HG02884 (cell line): Measurements from ENCODE around the gene ECM1.

Experiments used
- ATAC-seq: cut with Tn5 transposase; IDR thresholded peaks from one replicate; pipeline ENCODE4 v1.9.1; 2021; ENCODE audit warnings: mild to moderate bottlenecking, moderate library complexity; ENCODE audit not compliant: unreplicated experiment

ECM1 gene

DNA sequence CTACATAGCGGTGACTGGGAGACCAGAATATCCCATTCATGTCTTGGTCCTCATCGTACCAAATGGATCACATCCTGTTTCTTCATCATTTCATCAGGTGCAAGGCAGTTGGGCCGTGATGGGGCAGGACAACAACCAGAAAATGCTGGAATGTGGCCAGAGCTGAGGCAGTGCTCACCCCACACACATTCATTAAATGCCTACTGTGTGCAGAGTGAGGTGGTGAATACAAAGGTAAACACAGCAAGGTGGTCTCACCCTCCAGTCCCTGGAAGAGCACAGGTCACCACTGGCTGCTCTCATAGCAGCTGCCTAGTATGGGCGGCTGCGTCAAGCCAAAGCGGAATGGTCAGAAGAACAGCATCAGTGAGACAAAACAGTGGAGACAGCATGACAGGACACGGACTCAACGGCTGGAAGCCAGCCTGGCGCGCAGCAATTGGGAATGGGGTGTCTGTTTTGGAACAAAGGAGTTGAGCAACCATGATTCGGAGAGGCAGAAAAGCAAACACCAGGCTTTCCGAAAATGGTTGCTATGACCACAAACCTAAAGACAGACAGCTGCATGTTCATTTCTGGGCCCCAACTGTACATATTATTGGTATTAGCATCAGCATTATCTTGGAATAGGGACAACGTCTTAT is 35.7 kb downstream of the ECM1 start:
- ATAC-seq = no peak

- no peak for ATAC-seq
Observed at GRCh38 chr1:150544204-150544603, 36.3 kb downstream of the ECM1 start.

DNA sequence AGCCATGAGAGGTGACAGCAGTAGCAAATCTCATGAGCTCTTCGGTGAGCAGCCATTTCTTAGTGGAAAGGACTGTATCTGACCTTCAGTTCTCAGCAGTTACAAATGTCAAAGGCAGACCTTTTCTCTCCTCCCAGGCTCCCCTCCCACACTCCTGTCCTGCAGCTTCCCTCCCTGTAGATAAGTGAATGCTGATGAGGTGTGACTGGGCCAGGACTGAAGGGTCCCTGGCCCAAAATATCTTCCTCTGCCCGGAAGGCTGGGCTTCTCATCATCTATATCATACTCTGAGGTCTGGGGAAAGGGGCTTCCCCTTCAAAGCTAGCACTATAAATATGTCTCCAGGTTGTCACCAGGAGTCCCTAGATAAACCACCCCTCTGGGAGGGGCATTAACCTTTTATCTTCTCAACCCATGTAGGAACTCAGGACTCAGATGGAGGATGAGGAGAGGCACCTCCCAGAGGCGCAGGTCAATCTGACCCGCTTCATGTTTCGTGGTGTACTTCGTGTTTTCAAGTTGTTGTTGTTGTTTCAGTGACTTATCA is 37.6 kb downstream of the ECM1 start:
- no peak for ATAC-seq

DNA sequence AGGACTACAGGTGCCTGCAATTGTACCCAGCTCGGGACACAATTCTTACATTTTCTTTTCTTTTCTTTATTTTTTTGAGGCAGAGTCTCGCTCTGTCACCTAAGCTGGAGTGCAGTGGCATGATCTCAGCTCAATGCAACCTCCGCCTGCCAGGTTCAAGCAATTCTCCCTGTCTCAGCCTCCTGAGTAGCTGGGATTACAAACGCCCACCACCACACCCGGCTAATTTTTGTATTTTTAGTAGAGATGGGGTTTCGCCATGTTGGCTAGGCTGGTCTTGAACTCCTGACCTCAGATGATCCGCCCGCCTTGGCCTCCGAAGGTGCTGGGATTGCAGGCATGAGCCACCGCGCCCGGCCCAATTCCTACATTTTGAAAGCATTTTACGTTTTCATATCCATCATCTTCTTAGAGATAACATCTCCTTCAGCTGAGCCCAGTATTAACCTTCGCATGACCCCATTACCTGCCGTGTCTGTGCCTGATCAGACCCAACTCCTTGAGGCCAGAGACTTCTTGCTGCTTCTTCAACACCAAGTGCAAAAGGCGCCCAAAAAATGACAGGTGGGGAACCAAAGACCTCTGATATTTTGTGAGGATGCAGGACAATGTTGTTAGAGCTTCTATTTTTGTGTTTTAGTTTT is 38.5 kb downstream of the ECM1 start:
- ATAC-seq = no peak

- ATAC-seq = no peak
Observed at GRCh38 chr1:150548324-150548631, 40.4 kb downstream of the ECM1 start.

DNA sequence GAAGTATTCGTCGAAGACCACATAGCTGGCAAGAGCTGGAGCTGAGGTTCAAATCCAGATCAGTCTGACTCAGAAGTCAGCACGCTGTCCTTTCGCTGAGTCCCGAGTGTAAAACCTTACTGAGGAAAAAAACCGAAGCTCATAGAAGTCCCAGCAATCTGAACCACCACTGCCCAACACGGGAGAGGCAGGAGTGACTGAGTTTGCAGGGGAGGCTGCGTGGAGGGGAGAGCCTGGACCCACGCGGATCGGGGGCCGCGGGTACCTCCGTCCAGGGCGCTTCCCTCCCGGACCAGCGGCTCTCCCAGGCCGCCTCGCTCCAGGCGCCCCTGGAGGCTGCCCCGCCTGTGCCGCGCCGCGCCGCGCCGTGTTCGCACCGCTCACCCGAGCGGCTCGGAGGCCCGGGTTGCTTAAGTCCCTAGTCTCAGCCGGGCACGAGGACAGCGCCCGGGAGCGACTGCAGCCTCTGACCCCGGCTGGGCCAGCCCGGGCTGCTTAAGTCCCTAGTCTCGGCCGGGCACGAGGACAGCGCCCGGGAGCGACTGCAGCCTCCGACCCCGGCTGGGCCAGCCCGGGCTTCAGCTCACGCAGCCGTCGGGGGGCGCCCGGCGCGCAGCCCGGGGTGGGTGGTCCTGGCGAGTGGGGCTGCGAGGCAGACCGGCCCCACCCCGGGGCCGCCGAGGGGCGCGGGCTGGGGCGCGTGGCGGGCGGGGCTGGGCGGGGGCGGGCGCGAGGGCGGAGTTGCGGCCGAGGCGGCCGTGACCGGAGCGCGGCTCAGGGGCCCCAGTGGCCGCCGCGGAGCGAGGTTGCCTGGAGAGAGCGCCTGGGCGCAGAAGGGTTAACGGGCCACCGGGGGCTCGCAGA is 41.0 kb downstream of the ECM1 start, which contains the start of gene ADAMTSL4:
ADAMTSL4 (plus strand) TSS at position 777 of the 864 bp plus-strand sequence. CDS start 2,881 bp downstream, outside the sequence.
- ATAC-seq = no peak

DNA sequence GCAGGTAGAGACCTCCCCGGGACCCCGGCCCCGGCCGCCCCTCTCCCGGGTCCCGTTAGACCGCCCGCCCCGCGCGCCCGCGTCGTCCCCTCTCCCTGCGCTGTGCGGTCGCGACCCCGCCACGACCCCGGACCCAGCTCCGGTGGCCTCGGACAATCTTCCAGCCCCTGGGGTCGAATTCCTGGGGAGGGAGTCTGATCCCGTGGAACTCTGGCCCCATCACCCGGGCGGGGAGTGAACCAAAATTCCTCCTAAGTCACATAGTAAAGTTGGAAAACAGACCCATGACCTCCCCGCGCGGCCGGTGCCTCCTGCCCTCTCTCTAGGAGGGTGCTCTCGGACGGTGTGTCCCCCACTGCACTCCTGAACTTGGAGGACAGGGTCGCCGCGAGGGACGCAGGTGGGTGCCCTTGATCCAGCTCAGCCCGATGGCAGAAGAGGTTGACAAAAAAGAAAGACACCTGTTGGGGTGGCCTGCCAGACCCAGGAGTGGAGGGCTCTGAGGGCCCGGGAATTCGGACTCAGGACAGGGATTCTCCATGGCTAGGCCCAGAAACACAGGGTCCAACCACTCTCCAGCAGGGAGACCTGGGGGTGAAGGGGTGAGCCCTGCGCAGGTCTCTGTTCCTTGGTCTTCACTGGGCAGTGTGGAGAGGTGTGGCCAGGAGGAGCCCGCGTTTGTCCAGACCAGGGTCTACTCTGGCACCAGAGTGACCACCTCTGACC is 41.8 kb downstream of the ECM1 start:
- ATAC-seq = no peak

DNA sequence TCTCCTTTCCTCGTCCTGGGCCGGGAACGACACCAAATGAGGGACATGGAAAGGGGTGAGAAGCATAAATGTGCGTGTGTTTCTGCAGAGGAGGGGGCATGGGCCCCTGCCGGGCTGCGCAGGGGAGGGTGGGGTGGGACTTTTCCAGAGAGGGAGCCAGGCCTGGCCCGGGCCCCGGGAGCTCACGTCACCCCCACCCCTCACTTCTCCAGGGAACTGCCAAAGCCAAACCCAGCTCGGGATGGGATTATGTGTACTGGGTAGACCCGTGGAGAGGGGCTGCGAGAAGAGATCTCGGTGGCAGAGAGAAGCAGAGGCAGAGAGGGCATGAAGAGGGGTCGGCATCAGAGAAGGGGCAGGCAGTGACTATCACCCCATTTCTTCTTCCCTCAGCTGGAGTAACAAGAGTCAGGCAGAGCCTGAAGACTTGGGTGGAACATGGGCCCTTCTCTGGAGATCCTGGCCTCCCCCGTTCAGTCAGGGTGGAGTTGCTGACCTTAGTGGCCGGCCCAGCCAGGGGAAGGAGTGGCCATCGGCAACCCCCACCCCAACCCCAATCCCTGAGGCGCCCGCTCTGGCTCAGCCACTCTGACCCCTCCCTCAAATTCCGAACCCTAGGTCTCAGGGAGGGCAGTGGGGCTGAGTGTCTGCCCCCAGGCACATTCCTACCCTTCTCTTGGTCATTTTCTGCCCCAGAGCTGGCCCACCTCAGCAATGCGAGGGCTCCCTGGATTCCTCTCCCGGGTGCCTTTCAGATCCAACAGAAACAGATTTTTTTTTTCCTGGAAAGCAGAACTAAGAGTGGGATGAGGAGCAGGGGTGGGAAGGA is 42.5 kb downstream of the ECM1 start:
- no peak for ATAC-seq

DNA sequence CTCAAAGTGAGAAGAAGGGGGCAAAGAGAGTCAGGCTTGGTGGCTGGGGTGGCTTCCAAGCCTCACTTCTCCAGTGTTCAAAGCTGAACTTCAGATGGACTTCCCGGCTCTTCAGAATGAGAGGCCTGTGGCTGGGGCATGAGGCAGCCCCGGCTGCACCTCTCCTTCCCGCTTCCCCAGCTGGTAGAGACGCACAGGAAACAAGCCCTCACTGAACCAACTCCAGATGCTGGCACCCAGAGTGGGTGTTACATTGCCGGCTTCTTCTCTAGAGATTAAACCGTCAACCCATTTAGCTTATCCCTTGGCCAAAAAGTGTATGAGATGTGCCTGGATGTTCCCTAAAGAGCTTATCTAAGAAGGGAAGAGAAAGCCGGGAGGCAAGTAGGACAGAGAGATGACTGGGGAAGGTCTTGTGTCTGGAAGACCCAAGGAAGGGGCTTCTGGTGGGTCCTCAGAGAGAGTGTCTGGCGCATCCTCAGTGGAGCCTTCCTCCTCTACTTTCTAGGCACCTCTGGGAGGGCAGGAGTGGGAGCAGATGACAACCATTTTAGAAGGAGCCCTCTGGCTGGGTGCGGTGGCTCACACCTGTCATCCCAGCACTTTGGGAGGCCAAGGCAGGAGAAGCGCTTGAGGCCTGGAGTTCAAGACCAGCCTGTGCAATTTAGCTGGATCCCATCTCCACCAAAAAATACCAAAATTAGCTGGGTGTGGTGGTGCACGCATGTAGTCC is 43.3 kb downstream of the ECM1 start:
- ATAC-seq = no peak

DNA sequence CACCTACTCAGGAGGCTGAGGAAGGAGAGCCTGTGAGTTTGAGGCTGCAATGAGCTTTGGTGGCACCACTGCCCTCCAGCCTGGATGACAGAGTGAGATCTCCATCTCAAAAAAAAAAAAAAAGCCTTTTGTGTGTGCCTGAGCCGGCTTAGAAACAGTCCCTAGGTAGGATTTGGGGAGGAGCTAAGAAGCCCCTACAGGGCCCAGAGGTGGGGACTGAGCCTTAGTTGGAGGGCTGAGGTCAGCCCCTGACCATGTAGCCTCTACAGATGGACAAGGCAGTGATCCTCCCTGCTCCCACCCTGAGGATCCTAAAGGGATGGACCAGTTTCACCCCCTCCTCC is 43.8 kb downstream of the ECM1 start:
- ATAC-seq = no peak

DNA sequence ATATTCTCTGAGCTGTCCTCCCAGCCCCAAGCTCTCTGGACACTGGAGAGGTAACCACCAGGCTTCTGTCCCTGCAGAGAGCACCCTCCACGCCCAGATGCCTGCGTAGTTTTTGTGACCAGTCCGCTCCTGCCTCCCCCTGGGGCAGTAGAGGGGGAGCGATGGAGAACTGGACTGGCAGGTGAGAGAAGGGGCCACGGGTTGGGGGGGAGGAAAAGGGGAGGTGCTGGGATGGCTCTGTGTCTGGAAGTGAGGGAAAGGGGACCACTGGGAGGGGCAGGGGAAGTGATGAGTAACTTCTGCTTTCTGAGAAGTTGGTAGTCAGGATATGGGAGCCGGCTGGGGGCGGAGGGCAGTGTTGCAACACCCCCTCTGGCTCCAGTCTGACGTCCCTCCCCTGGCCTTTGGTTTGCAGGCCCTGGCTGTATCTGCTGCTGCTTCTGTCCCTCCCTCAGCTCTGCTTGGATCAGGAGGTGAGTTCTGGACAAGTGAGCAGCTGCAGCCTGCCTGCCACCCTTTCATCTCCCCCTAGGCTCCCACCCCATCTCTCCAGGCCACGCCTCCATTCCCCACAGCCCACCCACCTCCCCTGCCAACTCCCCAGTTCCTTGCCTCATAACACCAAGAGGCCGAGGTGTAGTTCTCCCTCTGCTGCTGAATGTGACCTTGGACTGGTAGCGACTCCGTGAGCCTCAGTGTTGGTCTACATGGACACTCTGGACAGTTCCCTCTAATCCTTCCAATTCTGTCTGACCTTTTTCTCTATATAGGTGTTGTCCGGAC is 44.4 kb downstream of the ECM1 start:
- ATAC-seq = no peak

DNA sequence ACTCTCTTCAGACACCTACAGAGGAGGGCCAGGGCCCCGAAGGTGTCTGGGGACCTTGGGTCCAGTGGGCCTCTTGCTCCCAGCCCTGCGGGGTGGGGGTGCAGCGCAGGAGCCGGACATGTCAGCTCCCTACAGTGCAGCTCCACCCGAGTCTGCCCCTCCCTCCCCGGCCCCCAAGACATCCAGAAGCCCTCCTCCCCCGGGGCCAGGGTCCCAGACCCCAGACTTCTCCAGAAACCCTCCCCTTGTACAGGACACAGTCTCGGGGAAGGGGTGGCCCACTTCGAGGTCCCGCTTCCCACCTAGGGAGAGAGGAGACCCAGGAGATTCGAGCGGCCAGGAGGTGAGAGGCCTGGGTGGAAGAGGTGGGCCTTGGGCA is 45.0 kb downstream of the ECM1 start:
- no peak for ATAC-seq

- ATAC-seq = no peak
Observed at GRCh38 chr1:150553392-150554085, 45.6 kb downstream of the ECM1 start.

DNA sequence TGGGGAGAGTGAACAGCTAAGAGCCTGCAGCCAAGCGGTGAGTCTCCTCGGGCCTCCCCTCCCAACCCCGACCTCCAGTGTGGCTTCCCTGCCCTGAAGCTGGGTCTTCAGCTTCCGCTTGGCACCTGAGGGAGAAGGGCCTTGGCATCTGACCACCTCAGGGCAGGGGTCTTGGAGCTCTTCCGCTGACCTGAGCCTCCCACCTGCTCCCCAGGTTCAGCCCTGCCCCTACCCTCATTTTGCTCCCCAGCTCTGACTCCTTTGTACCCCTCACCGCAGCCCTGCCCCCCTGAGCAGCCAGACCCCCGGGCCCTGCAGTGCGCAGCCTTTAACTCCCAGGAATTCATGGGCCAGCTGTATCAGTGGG is 46.2 kb downstream of the ECM1 start:
- ATAC-seq = no peak

- ATAC-seq = no peak
Observed at GRCh38 chr1:150555198-150555970, 47.5 kb downstream of the ECM1 start.

- no peak for ATAC-seq
Observed at GRCh38 chr1:150555971-150556865, 48.3 kb downstream of the ECM1 start.
